Fibroblast of skin of left biceps (primary cell): ENCODE measurements around the gene ASTN2.
A peak's percentile ranks its signal among the peaks of the same experiment; 100 is the strongest.

ENCODE experiments used
- DNase-seq, 2 experiments: peaks; one replicate each; pipeline ENCODE4 v3.0.0-alpha.2; 2013; ENCODE audit warnings: low read depth in 2 of 2

ASTN2 gene

DNA sequence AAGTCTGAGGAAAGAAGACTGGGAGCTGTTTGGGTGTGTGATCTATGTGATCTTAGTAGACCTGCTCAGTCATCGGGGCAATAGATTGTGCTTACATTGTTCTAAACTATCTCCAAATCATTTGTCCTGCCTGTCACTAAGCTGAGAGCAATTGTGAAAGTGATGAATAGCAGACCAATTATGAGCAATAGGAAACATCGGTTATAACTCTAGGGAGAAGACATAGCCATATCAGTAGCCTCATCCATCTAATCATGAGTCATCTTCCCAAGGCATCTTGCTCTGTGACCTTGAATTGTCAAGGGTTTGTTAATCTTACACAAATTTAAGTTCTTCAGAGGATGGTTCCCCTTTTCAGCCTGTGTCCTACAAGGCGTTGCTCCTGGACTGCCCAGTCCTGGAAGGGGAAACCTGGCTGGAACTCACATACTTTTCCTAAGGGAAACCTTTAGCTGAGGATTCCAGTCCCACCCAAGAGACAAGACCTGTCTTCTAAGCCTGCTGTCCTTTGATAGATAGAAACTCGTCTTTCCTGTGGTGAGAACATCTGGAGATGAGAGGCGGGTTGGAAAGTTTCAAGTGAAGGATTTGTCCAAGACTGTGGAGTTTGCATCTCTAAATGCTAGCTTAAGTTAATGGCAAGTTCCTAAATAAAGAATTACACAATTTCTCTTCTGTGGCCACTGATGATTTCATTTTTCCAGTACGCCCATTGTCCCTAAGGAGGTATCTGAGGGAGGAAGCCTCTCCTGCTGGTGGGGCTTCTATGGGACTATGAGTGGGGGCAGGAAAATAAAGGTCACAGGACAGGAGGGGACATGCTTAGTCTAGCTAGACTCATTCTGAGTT lies 781.6 kb downstream of the ASTN2 start:
- DNase-seq = peak; percentile 44 to 57

DNA sequence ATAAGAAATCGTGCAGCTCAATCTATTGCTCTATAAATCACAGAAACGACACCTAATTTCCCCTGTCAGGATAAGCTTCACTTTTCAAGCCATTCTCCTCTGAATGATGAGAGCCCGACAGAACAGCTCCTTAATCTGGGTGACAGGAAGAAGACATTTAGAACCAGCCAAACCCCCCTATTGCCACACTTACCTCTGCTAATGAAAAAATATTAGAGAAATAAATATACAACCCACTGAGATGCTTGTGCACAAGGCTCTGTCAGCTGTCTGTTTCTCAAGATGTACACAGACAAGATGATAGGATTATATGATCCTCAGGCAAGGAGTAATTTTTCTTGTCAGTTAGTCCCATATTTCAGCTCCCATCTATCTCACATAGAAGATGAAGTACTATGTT lies 785.2 kb downstream of the ASTN2 start:
- DNase-seq = no peak

DNA sequence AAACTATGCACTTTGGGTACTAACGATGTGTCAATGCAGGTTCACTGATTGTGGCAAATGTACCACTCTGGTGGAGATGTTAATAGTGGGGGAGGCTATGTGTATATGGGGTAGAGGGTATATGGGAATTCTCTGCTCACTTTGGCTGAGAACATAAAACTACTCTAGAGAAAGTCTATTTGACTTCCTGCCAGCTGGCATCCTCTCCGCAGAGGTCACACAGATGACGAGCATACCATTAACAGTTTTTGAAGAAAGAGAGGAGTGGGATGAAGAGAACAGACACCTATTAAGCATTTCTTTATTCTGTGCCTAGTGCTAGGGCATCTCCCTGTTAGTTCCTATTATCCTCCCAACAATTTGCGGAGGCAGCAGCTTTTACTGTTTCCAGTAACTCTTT lies 786.1 kb downstream of the ASTN2 start:
- DNase-seq = peak in 1 of 2 experiments; percentile 19

DNA sequence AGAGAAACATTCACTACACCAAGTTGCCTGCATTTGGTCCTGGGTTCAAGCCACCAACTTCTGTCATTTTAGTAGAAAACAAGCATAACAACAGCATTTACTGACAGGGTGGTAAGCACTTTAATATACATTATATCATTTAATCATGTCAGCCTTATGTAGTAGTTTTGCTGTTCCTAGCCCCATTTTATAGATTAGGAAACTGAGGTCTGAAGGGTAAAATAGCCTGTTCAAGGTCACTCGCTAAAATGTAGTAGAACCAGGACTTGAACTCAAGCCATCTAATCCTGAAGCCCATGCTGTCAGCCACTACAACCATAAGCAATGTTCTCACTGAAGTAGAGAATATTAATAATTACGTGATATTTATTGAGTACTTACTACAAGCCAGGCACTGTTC lies 787.4 kb downstream of the ASTN2 start:
- DNase-seq = no peak

DNA sequence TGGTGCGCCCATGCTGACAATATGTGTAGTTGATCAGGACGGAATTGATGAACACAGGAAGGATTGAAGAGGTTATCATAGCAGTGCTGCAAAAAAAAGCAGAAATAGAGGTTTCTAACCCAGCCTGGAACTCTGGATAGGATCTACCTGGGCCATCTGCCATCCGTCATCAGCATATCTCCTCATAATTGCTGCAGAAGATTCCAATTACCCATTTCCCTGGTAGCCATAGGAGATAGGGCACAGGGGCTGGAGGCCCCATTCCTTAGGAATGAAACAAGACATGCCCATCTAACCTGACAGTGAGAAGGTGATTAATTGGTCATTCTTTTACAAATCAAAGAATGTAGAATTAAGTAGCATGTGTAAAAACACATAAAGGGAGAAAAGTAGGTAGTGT lies 788.1 kb downstream of the ASTN2 start:
- DNase-seq = no peak

DNA sequence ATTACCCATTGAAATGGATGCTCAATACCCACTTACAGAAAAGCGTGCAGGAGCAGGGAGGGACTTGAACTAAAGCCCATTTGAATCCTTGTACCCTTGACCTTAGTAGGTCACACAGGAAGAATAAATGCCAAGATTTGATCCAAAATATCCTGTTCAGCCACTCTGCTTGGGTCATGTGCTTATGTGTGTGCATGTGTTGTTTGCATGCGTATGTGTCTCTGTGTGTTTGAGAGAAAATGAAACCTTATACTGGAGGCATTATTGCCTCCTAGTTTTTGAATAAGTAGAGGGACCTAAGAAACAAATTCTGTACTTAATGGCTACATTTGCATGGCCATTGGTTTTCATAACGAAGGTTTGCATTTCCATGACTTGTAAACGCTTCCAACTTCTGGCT lies 791.1 kb downstream of the ASTN2 start:
- no peak for DNase-seq

DNA sequence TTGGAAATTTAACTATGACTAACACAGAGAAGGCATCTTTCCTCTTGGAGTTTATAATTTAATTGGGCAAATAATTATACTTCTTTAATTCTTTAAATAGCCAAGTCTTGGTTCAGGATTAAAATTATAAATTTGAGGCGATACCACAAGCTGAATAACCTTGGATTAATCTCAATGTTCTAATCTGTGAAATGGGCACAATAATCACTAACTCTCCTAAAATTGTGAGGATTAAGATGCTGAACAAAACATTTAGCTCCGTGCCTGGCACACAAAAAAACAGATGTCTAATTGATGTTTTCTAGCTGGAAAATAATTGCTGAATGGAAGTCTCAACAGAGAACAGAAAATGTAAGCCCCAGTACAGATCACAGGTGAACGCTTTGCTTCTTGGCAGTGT lies 797.5 kb downstream of the ASTN2 start:
- DNase-seq = no peak

DNA sequence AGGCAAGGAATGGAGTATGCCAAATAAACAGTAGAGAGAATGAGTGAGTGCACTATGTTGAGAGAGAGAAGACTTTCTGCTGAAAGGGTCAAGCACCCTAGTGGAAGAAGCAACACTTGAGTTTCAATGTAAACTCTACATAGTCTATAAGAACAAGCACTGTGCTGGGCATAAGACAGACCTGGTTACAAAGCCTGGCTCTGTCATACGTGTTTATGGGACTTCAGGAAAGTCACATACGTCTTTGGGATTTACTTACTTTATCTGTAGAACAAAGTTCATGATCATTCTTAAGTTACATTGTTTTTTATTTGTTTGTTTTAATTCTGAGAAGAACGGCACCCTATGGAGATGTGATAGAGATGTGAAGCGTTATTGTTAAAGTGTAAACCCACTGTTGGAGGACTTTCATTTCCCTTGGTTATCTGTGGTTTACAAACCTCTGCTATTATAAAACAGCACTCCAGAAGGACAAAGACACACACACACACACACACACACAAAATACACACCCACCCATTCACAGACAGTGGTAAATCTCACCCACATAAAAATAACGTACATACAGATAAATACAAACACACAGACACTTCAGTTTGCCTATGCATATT lies 798.4 kb downstream of the ASTN2 start:
- no peak for DNase-seq

DNA sequence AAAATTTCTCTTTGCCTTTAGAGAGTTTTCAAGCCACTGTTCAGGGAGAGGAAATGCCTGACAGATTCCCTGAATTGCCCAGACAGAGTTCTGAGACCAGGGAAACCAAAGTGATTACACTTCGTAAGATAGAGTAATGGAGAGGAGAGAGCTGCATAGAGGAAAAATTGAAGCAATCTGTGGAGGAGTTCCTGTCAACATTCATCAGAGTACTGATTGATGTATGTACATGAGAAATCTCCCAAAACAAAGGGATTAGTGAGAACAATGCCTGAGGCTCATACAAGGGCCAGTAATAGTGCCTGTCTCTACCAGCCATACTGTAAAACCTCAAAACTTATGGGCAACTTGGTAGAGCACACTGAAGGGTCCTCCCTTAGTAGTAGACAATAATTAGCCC lies 806.8 kb downstream of the ASTN2 start:
- DNase-seq = no peak

DNA sequence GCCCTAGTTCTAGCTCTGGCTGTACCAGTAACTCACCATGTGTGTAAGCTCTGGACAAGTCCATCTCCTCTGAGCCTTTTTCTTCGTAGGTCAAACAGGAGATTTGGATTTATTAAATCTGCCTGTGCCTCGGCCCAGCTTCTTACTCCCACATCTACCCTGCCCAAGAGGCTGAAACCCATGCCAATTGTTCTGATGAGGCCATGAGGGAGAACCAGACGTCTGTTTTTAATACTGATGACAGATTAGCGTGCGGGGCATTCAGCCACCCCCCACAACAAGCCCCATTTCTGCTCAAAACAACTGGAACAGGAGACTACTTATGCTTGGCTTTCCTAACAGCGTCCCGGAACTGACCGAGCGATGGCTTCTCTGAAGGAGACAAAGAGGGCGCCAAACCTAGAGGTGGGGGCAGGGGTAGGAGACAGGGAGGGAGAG lies 808.9 kb downstream of the ASTN2 start:
- DNase-seq = peak in 1 of 2 experiments; percentile 30

DNA sequence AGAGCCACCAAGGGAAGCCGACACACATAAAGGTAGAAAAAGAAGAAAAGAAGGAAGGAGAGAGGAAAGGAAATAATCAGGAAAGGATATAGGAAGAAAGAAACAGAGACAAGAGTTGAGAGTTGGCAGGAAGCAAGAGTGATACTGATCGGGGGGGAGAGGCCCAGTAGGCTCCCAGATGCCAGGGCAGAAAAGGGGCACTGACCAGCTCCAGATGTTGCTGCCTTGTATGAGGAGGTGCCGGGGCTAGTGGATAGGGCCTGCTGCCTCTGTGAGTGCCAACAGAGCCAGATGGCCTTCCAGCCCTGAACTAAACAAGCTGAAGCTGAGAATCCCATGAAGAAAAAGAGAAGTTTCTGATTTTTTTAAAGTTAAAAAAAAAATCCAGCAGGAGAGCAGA lies 809.8 kb downstream of the ASTN2 start:
- DNase-seq = no peak

DNA sequence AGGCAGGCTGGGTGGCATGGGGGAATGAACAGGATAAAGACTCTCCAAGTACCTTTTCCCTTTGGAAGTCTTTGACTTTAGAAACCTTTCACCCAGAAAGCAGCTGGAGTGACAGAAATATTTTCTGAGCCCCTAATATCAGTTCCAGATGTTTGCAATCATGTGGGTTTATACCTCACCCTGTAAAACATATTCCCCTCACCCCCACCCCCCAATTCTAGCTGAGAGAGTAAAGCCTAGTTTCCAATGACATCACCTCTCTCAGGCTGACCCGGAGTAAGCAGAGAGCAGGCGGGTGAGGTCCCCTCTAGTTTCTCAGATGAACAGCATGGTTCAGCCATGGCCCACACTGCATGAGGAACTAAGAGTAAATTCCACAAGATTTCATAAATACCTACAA lies 810.6 kb downstream of the ASTN2 start:
- DNase-seq = peak in 1 of 2 experiments; percentile 36

DNA sequence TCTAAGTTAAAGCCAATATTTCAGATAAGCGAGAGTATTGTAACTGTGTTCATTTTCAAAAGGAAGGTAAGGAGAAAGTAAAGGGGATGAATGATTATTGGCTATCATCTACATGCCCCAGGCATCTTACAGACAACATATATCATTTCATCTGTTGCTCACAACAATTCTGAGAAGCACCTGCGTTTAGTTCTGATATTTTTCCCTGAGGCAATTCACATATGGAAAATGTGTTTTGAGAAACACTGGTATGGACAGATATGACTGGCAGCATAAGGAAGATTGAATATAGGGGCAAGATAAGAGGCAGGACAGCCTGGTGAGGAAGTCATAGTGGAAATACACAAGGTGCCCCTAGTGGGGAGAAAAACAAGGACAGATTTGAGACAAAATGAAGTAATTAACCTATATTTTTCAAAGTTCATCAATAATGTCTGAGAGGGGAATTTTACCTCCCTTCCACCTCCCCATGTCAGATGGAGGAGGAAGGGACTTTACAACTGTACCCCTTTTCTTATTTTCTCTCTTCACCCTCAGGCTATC lies 815.4 kb downstream of the ASTN2 start:
- no peak for DNase-seq

DNA sequence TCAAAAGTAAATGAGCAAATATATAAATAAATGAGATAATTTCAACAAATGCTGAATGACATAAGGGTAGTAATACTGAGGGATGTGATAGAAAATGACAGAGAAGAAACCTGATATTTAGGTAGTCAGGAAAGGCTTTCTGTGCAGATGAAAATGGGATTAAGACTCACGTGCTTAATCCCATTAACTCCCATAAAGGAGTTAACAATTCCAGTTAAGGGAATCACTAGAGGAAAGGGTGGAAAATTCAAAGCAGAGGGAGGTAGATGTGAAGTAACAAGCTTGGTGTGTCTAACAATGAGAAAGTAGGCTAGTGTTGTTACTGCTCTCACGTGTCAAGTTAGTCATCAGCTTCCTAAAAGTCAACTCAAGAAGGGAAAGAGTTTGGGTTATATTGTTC lies 818.2 kb downstream of the ASTN2 start:
- DNase-seq = no peak

DNA sequence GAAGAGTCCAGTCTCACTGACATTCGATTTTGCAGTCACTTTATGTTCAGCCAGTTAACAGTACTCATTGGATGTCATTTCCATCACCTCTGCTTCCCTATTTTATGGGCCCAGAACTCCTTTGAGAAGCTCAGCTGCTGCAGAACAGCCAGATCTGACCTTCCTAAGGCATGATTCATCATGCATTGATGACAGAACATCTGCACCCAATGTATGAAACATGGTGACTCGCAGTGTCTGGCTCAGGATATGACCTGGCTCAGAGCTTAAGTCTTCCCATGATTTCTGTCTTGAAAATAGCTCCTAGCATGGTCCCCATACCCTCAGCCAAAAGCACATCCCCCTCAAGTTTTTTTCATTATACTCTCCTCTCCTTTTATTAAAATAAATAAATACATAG lies 820.3 kb downstream of the ASTN2 start:
- DNase-seq = peak; percentile 77

DNA sequence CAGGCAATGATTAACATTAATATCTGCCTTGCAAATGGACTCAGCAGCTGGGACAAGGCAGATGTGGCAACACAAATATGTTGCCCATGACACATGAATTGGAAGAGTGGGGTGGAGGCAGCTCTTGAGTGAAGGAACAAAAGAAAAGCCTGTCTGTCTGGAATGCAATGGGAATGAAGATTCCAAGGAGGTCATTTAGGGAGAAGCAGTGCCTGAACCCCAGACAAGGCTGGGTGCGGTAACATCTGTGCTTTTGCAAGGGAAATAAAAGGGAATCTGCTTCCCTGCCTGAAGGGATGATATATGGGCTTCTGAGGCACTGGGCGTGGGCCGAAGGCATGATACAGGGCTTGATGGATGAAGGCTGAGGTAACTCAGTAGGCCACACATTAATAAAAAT lies 821.9 kb downstream of the ASTN2 start:
- DNase-seq = peak in 1 of 2 experiments; percentile 31

DNA sequence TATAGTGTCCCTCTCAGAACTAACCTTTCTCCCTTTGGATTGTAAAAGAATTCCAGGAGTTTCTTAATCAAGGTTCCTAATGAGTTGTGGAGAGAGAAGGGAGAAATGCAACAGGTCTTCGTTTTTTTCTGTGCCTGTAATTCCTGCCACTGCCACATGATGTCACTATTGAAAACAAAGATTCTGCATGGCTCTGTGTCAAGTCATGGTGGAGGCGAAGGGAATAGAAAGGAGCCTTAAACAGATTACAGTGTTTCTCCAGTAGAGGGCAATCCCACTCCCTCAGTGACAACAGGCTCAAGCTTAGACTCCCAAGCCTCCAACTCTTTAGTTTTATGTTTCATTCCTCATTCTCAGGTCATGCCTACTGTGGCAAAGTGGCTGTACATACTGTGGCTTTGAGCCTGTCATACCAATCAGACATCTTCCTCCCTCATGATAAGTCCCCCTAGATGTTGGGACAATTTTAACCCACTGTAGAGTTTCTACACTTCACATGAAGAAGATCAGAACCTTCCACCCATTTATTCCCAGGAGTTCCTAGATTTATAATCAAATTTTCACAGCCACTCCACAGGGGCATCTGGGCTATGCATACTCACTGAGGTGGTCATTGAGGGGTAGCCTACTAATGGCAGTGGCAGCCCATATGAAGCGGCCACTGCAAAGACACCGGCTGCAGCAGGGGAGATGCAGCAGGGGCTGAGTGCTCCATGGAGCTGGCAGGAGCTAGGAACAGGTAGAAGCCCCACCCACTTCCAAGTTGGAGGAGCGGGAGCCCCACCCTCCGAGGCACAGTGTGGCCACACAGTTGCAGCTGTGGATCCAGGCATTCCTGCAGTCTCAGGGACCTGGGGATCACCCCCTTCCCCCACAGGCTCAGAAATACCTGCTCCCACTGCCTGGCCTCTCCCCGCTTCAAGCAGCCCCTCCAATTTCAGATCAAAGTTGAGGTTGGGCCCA lies 825.2 kb downstream of the ASTN2 start:
- DNase-seq = no peak

DNA sequence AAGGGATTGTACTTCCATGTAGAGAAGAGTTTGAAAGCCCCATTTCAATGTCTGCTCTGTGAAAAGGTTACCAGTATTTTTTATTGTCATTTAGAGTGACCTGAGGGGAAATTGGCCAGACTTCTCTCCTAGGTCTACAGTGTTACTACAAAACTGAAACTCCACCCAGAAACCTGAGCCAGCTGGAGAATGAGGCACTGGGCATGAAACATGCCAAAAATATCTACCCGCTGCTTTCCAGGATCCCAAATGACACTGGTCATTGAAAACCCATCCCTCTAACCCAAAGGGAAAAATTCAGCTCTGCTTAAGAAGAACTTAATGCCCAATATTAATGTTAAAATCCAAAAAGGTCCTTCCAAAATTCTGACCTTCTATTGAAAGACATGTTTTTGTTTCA lies 826.9 kb downstream of the ASTN2 start:
- no peak for DNase-seq

DNA sequence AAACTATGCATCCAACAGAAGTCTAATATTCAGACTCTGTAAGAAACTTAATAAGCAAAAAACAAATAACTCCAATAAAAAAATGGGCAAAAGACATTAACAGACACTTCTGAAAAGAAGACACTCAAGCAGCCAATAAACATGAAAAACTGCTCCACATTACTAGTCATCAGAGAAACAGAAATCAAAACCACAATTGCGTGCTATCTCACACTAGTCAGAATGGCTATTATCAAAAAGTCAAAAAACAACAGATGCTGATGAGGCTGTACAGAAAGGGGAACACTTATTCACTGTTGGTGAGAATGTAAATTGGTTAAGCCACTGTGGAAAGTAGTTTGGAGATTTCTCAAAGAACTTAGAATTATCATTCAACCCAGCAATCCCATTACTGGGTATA lies 829.0 kb downstream of the ASTN2 start:
- DNase-seq = no peak

DNA sequence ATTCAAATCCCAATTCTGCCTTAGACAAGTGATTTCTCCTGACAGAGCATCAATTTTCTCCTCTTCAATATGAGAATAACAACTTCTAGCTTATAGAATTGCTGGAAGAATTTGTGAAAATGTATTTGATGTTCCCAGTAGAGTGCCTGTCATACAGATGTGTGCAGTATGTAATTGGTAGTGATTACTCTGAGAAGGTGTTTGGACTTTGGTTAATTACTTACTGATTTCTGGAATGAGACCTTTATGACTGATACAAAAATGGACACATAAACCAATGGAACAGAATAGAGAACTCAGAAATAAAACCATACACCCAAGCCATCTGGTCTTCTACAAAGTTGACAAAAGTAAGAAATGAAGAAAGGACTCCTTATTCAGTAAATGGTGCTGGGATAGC lies 829.7 kb downstream of the ASTN2 start:
- DNase-seq = no peak

DNA sequence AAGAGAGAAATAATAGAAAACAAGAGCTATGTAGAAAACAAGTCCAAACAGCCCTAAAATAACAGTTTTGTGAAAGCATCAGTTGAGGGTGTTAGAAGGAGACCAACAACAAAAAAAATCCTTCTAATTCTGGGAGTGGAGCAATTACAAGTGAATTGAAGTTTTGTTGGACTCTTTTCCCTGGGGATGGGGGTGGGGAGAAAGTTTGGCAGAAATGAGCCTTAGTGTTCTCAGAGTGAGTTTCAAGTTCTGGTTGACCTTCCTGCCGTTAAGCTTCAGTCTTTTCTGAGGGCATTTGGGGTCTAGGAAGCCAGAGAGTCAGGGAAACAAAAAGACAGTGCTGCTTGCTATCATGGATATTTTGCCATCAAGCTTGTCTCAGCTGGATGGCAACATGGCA lies 834.0 kb downstream of the ASTN2 start:
- no peak for DNase-seq

DNA sequence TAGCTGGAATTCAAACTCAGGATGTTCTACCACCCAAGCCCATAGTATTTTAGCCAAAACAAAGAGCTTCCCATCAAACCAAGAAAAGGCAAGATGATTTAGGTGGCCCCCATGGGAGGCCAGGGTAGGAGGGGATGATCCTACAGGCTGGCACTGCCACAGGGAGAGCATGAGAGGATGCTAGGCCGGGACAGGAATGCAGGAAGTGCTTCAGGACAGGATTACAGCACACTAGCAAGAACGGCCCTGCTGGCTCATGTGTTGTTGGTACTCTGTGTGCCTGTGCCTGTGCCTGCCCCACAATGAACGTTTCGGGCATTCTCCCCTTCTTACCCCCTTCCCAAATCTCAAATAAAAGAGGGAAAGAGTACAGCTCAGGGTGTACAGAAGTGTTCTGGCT lies 838.5 kb downstream of the ASTN2 start:
- no peak for DNase-seq
